Left hindlimb (tissue), 1 donor: ENCODE data around the gene FXYD1.
"Not testable (repeated sequence)": the region's sequence is repeated elsewhere in the genome, so short reads cannot be mapped to it uniquely, and the experiment has no call there.

Experiments
- DNase-seq: peaks from one replicate; pipeline ENCODE4 v3.0.0-alpha.2; 2018

Gene FXYD1

GRCh38 chr19:35144259-35144599 lies 5.6 kb downstream of the FXYD1 start:
- no peak for DNase-seq

GRCh38 chr19:35144600-35145436 lies 6.2 kb downstream of the FXYD1 start:
- DNase-seq = no peak

GRCh38 chr19:35146746-35147459 lies 8.3 kb downstream of the FXYD1 start:
- DNase-seq = no peak

GRCh38 chr19:35149463-35149862 lies 10.8 kb downstream of the FXYD1 start:
- no peak for DNase-seq

GRCh38 chr19:35150445-35150844 lies 11.8 kb downstream of the FXYD1 start:
- DNase-seq = no peak

GRCh38 chr19:35151273-35152065 lies 12.8 kb downstream of the FXYD1 start:
- no peak for DNase-seq

- DNase-seq = not testable (repeated sequence)
Observed at GRCh38 chr19:35153129-35153522, 14.5 kb downstream of the FXYD1 start.

GRCh38 chr19:35153701-35154524 lies 15.3 kb downstream of the FXYD1 start:
- no peak for DNase-seq

GRCh38 chr19:35154525-35155406 lies 16.1 kb downstream of the FXYD1 start, which contains the start of gene FXYD5:
TSS of gene FXYD5 (plus strand) at chr19:35154735. CDS start at chr19:35155551, 816 bp downstream.
- DNase-seq = no peak

- no peak for DNase-seq
Observed at GRCh38 chr19:35155441-35155840, 16.8 kb downstream of the FXYD1 start.

- DNase-seq = no peak
Observed at GRCh38 chr19:35155981-35156672, 17.5 kb downstream of the FXYD1 start.

GRCh38 chr19:35156673-35157014 lies 18.0 kb downstream of the FXYD1 start:
- no peak for DNase-seq

GRCh38 chr19:35157431-35157830 lies 18.8 kb downstream of the FXYD1 start:
- no peak for DNase-seq

GRCh38 chr19:35159606-35160005 lies 21.0 kb downstream of the FXYD1 start:
- no peak for DNase-seq

- no peak for DNase-seq
Observed at GRCh38 chr19:35160629-35161433, 22.2 kb downstream of the FXYD1 start.

- no peak for DNase-seq
Observed at GRCh38 chr19:35161434-35161743, 22.8 kb downstream of the FXYD1 start.

- no peak for DNase-seq
Observed at GRCh38 chr19:35162471-35163326, 24.1 kb downstream of the FXYD1 start.

- no peak for DNase-seq
Observed at GRCh38 chr19:35164418-35164817, 25.8 kb downstream of the FXYD1 start.
